Peyer's patch (tissue), 4 donors: ENCODE measurements around the gene CREB3L2. TPM values are rescaled to one million over a fixed set of nuclear protein-coding genes. Genes with fewer than 3 reads are reported as not detected.

Source experiments
- DNase-seq, 3 donors: peaks; one replicate each; pipeline ENCODE4 v3.0.0-alpha.2; 2017 to 2019
- H3K27ac ChIP-seq, 4 donors: fragments of 200-600 bp; sonication (generic); one replicate each; pipeline ENCODE4 v1.5.1; 2016 to 2019
- H3K27me3 ChIP-seq, 2 donors: fragments of 200-600 bp; sonication (generic); one replicate each; pipeline ENCODE4 v1.5.1; 2019
- H3K36me3 ChIP-seq, 3 donors: fragments of 200-600 bp; sonication (generic); one replicate each; pipeline ENCODE4 v1.5.1; 2016 to 2019
- H3K4me1 ChIP-seq, 4 donors: fragments of 200-600 bp; sonication (generic); one replicate each; pipeline ENCODE4 v1.5.1; 2016 to 2019
- H3K4me3 ChIP-seq, 4 donors: fragments of 200-600 bp; sonication (generic); 1 replicate in 3 of 4; 2 replicates in 1 of 4; pipeline ENCODE4 v1.5.1; 2016 to 2019; ENCODE audit warnings: mild to moderate bottlenecking in 1 of 4
- H3K9me3 ChIP-seq, 4 donors: fragments of 200-600 bp; sonication (generic); one replicate each; pipeline ENCODE4 v1.5.1; 2016 to 2019; ENCODE audit warnings: mild to moderate bottlenecking in 1 of 4
- CTCF ChIP-seq, 6 experiments: fragments of 450-650 bp in 4 of 6; fragments of 200-600 bp in 2 of 6; sonication (generic) in 1 of 6; IDR thresholded peaks; one replicate each; pipeline ENCODE4 v1.5.1; 2017 to 2019; ENCODE audit warnings: antibody characterized with exemption in 6 of 6, mild to moderate bottlenecking in 3 of 6, moderate library complexity in 1 of 6
- POLR2A ChIP-seq, 2 donors: fragments of 450-650 bp; IDR thresholded peaks; one replicate each; pipeline ENCODE4 v1.5.1; 2017; ENCODE audit warnings: antibody characterized with exemption in 2 of 2, mild to moderate bottlenecking in 2 of 2, moderate library complexity in 2 of 2
- total RNA-seq, 4 donors: library from RNA; depleted of rRNA; stranded (reverse); fragments of >200 nt; gene quantifications; one replicate each; pipeline ENCODE4 v1.1.0, GENCODE V29; 2016

Gene CREB3L2
- total RNA-seq, 4 donors from 2014 or later, result 20.6 to 42.7 (median 33.6) TPM

- no peak for TF ChIP-seq CTCF (IDR thresholded peaks at IDR 0.05)
- TF ChIP-seq POLR2A (IDR thresholded peaks at IDR 0.05), result no peak
- no peak overlapping the region for H3K4me3 ChIP-seq
- H3K36me3 ChIP-seq, result peaks cover 0 to 47% (median 0%) of the 10 kb centered on the region in 3 donors
- no peaks in the 10 kb centered on the region for H3K27me3 ChIP-seq
- H3K9me3 ChIP-seq, result no peaks in the 10 kb centered on the region
- DNase-seq, result no peak
- no peaks in the 10 kb centered on the region for H3K4me1 ChIP-seq
- no peak overlapping the region for H3K27ac ChIP-seq
Observed at GRCh38 chr7:137870684-137871083, 131.2 kb downstream of the CREB3L2 start.

DNA sequence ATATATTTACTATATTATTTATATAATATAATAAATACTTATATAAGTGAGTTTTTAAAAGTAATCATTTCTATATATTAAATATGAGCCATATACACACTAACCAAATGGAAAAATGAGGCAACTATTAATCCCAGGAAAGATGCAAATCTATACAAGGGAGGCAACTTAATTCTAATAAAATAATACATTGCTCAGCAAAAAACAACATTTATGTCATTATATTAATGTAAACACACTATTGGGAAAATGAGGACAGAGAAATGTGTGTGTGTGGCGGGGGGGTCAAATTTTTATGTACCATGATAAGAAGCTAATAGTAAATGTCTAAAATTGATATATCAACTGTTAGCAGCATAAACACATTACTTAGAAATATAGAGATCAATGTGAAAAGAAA, 131.8 kb downstream of the CREB3L2 start:
- peaks cover 0 to 40% (median 0%) of the 10 kb centered on the region in 3 donors for H3K36me3 ChIP-seq
- no peaks in the 10 kb centered on the region for H3K9me3 ChIP-seq
- H3K4me1 ChIP-seq, result no peaks in the 10 kb centered on the region
- no peak overlapping the region for H3K27ac ChIP-seq
- no peaks in the 10 kb centered on the region for H3K27me3 ChIP-seq
- TF ChIP-seq CTCF (IDR thresholded peaks at IDR 0.05), result no peak
- H3K4me3 ChIP-seq, result no peak overlapping the region
- DNase-seq, result no peak

GRCh38 chr7:137869260-137869659, 132.6 kb downstream of the CREB3L2 start:
- H3K4me1 ChIP-seq, result no peaks in the 10 kb centered on the region
- DNase-seq, result no peak
- H3K27me3 ChIP-seq, result no peaks in the 10 kb centered on the region
- no peak overlapping the region for H3K27ac ChIP-seq
- no peak overlapping the region for H3K4me3 ChIP-seq
- no peak for TF ChIP-seq POLR2A (IDR thresholded peaks at IDR 0.05)
- no peak for TF ChIP-seq CTCF (IDR thresholded peaks at IDR 0.05)
- no peaks in the 10 kb centered on the region for H3K9me3 ChIP-seq
- H3K36me3 ChIP-seq, result peaks cover 0 to 36% (median 0%) of the 10 kb centered on the region in 3 donors

DNA sequence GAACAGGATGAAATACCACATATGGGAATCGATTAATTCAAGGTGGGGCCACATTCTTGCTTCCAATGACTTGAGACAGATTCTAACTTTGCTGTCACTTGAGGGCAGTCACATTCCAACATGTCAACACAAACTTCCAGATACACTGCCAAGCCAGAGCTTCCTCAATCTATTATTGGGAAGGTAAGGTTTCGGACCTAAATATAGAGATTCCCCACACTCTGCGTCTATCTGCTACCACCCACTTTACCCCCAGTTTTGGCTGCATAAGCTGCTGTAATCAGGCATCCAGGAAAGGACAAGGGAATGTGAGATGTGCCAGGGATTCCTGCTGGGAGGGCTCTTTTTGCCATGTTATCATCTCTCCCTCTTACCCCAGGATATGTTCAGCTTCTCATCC, 134.6 kb downstream of the CREB3L2 start:
- Histone ChIP-seq H3K27me3 (no peaks in the 10 kb centered on the region), H3K36me3 (peaks cover 0 to 24% (median 0%) of the 10 kb centered on the region in 3 donors), H3K27ac (no peak overlapping the region), H3K4me1 (no peaks in the 10 kb centered on the region), H3K4me3 (no peak overlapping the region), H3K9me3 (no peaks in the 10 kb centered on the region)
- DNase-seq, result no peak
- TF ChIP-seq POLR2A (IDR thresholded peaks at IDR 0.05) (no peak), CTCF (IDR thresholded peaks at IDR 0.05) (no peak)

DNA sequence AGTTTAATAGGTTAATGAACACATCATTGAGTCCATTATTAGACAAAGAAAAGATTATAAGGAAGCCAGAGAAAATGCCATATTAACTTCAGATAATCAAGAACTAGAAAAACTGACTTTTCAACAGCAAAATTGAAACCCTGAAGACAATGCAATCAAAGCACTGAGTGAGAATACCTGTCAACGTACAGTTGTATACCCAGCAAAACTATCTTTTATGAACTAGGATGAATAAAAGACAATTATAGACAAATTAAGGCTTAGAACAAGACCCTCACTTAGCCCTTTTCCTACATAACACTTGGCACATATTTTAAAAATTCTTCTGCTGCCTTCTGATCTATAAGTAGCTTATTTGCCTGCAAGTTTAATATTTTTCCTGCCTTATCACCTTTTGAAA, 136.1 kb downstream of the CREB3L2 start:
- Histone ChIP-seq H3K36me3 (peaks cover 0 to 21% (median 0%) of the 10 kb centered on the region in 3 donors), H3K4me1 (no peaks in the 10 kb centered on the region), H3K4me3 (no peak overlapping the region), H3K27me3 (no peaks in the 10 kb centered on the region), H3K9me3 (no peaks in the 10 kb centered on the region), H3K27ac (no peak overlapping the region)
- no peak for DNase-seq
- TF ChIP-seq CTCF (IDR thresholded peaks at IDR 0.05) (no peak), POLR2A (IDR thresholded peaks at IDR 0.05) (no peak)

GRCh38 chr7:137862964-137863363, 138.9 kb downstream of the CREB3L2 start:
- H3K36me3 ChIP-seq, result peaks cover 0 to 21% (median 0%) of the 10 kb centered on the region in 3 donors

More at GRCh38 chr7:137862964-137863363, 138.9 kb downstream of the CREB3L2 start:
- Histone ChIP-seq H3K4me3 (no peak overlapping the region), H3K27me3 (no peaks in the 10 kb centered on the region), H3K9me3 (no peaks in the 10 kb centered on the region), H3K4me1 (no peaks in the 10 kb centered on the region), H3K27ac (no peak overlapping the region)
- no peak for DNase-seq
- TF ChIP-seq CTCF (IDR thresholded peaks at IDR 0.05) (no peak), POLR2A (IDR thresholded peaks at IDR 0.05) (no peak)
